Keratinocyte (primary cell): ENCODE results near the gene HOXC6. TPM values are rescaled to one million over a fixed set of nuclear protein-coding genes. Genes with fewer than 3 reads are reported as not detected.

Source experiments
- DNase-seq: peaks from one replicate; pipeline ENCODE4 v3.0.0-alpha.2; 2011; ENCODE audit warnings: low read depth, missing footprints, low spot score
- FAIRE-seq: peaks from 2 replicates; lab custom pipeline; 2011; peaks lifted over from hg19 to GRCh38; lab: Jason Lieb, UNC
- H2AFZ ChIP-seq: 2 replicates; pipeline ENCODE4 v1.6.0; 2012; ENCODE audit warnings: low read length, control low read depth, inconsistent platforms; ENCODE audit not compliant: control insufficient read depth
- H3K27ac ChIP-seq: 2 replicates; pipeline ENCODE4 v1.5.1; 2011; ENCODE audit warnings: low read length; ENCODE audit not compliant: control insufficient read depth, insufficient read depth
- H3K27me3 ChIP-seq: 3 replicates; pipeline ENCODE4 v1.6.0; 2011; ENCODE audit warnings: low read length; ENCODE audit not compliant: control insufficient read depth, insufficient read depth; ENCODE audit errors: extremely low read depth
- H3K36me3 ChIP-seq, 2 experiments: 2 replicates in 1 of 2; 3 replicates in 1 of 2; pipeline ENCODE4 v1.5.1; 2011; ENCODE audit warnings: low read length in 2 of 2, mild to moderate bottlenecking in 1 of 2; ENCODE audit not compliant: control insufficient read depth in 2 of 2, insufficient read depth in 2 of 2; ENCODE audit errors: extremely low read depth in 1 of 2
- H3K4me1 ChIP-seq: 3 replicates; pipeline ENCODE4 v1.5.1; 2011; ENCODE audit warnings: low read length; ENCODE audit not compliant: control insufficient read depth, insufficient read depth; ENCODE audit errors: extremely low read depth
- H3K4me2 ChIP-seq: 3 replicates; pipeline ENCODE4 v1.6.0; 2011; ENCODE audit warnings: low read depth, low read length; ENCODE audit not compliant: control insufficient read depth, insufficient read depth; ENCODE audit errors: extremely low read depth
- H3K4me3 ChIP-seq, 3 experiments: fragments of 200-600 bp in 1 of 3; sonication (generic) in 1 of 3; 2 replicates in 2 of 3; 3 replicates in 1 of 3; pipeline ENCODE4 v1.5.1; 2011 to 2016; ENCODE audit warnings: low read length in 3 of 3, mild to moderate bottlenecking in 3 of 3, control low read depth in 2 of 3, inconsistent platforms in 1 of 3, low read depth in 1 of 3, mixed read lengths in 1 of 3, mixed run types in 1 of 3, moderate library complexity in 1 of 3; ENCODE audit not compliant: control insufficient read depth in 2 of 3, insufficient read depth in 2 of 3; ENCODE audit errors: extremely low read depth in 1 of 3
- H3K79me2 ChIP-seq: 2 replicates; pipeline ENCODE4 v1.6.0; 2012; ENCODE audit warnings: low read length; ENCODE audit not compliant: control insufficient read depth, insufficient read depth
- H3K9ac ChIP-seq: 3 replicates; pipeline ENCODE4 v1.6.0; 2011; ENCODE audit warnings: low read length; ENCODE audit not compliant: control insufficient read depth, insufficient read depth; ENCODE audit errors: extremely low read depth
- H3K9me1 ChIP-seq: 3 replicates; pipeline ENCODE4 v1.6.0; 2011; ENCODE audit warnings: low read length; ENCODE audit not compliant: control insufficient read depth, insufficient read depth; ENCODE audit errors: extremely low read depth
- H3K9me3 ChIP-seq: 2 replicates; pipeline ENCODE4 v1.5.1; 2012; ENCODE audit warnings: low read depth, low read length; ENCODE audit not compliant: control insufficient read depth
- H4K20me1 ChIP-seq: 3 replicates; pipeline ENCODE4 v1.6.0; 2011; ENCODE audit warnings: low read length; ENCODE audit not compliant: control insufficient read depth, insufficient read depth; ENCODE audit errors: extremely low read depth
- CTCF ChIP-seq, 3 experiments: IDR thresholded peaks in 1 of 3; conservative IDR thresholded peaks in 1 of 3; optimal IDR thresholded peaks in 1 of 3; 2 replicates in 2 of 3; 3 replicates in 1 of 3; pipeline versions ENCODE3 to v1.5.1; 2011; ENCODE audit warnings: low read length in 3 of 3, mild to moderate bottlenecking in 3 of 3, moderate library complexity in 2 of 3, control low read depth in 1 of 3, inconsistent platforms in 1 of 3; ENCODE audit not compliant: insufficient read depth in 2 of 3; ENCODE audit errors: extremely low read depth in 1 of 3
- EZH2 ChIP-seq: IDR thresholded peaks from one replicate; pipeline ENCODE4 v1.6.1; 2012; ENCODE audit warnings: inconsistent platforms, mild to moderate bottlenecking, low read length, moderate library complexity
- dilution Hi-C: fragments of 300-500 bp; cut with MboI; formaldehyde crosslinking; loops from one replicate; pipeline ENCODE4 v1.7.0; 2020; ENCODE audit warnings: low sequenced_read_pairs; ENCODE audit not compliant: extremely low pct_ligation_motif_present
- polyA plus RNA-seq, 5 experiments: library from polyadenylated mRNA; depleted of rRNA in 3 of 5; stranded (reverse) in 3 of 5; stranded (forward) in 1 of 5; unstranded in 1 of 5; fragments of >200 nt; gene quantifications; 1 replicate in 1 of 5; 2 replicates in 3 of 5; 3 replicates in 1 of 5; pipeline versions ENCODE4 v1.2.1 to v1.2.3, GENCODE V29; 2011 to 2012; ENCODE audit warnings: missing spikeins in 2 of 5, low read depth in 1 of 5, low replicate concordance in 1 of 5

HOXC6 gene
- polyA plus RNA-seq, 1 donor (not counting 4 experiments of a cell fraction or from before 2014, with no cell fraction given): 4.7 TPM

- TF ChIP-seq CTCF (optimal IDR thresholded peaks at IDR 0.05 in 1 of 3, IDR thresholded peaks at IDR 0.05 in 1 of 3, conservative IDR thresholded peaks at IDR 0.05 in 1 of 3; ENCODE audit: extremely low read depth in 1 of 3, insufficient read depth in 2 of 3, low read length in 3 of 3): no peak
- no peak for TF ChIP-seq EZH2
- Histone ChIP-seq H3K36me3 (peaks cover 2 to 6% of the 10 kb centered on the region in 2 experiments), H3K4me2 (no peak overlapping the region), H3K27me3 (no peaks in the 10 kb centered on the region), H3K9me1 (no peaks in the 10 kb centered on the region), H3K9me3 (no peaks in the 10 kb centered on the region), H3K27ac (no peak overlapping the region), H2AFZ (no peak overlapping the region), H4K20me1 (no peaks in the 10 kb centered on the region), H3K4me3 (no peak overlapping the region), H3K9ac (no peak overlapping the region), H3K79me2 (peaks cover 48% of the 10 kb centered on the region), H3K4me1 (peaks cover 20% of the 10 kb centered on the region)
- no peak for DNase-seq
- FAIRE-seq: no peak
- dilution Hi-C loops: no loop called here
These were observed 23.3 kb upstream of the HOXC6 start for GRCh38 chr12:54004841-54005530.

GRCh38 chr12:54005531-54005852 lies 22.7 kb upstream of the HOXC6 start:
- H3K36me3 ChIP-seq: peaks cover 2 to 6% of the 10 kb centered on the region in 2 experiments
- H3K4me2 ChIP-seq: no peak overlapping the region
- DNase-seq (no peak), FAIRE-seq (no peak)
- no peaks in the 10 kb centered on the region for H3K9me3 ChIP-seq
- H4K20me1 ChIP-seq: no peaks in the 10 kb centered on the region
- H3K4me3 ChIP-seq: no peak overlapping the region
- H3K9ac ChIP-seq: no peak overlapping the region
- dilution Hi-C loops: no loop called here
- no peak for TF ChIP-seq EZH2
- peaks cover 44% of the 10 kb centered on the region for H3K79me2 ChIP-seq
- no peaks in the 10 kb centered on the region for H3K9me1 ChIP-seq
- H3K4me1 ChIP-seq: peaks cover 20% of the 10 kb centered on the region
- no peak overlapping the region for H2AFZ ChIP-seq
- H3K27me3 ChIP-seq: no peaks in the 10 kb centered on the region
- no peak overlapping the region for H3K27ac ChIP-seq
